ENCODE measurements around the gene PTPRJ. TPM values are rescaled to one million over a fixed set of nuclear protein-coding genes. Genes with fewer than 3 reads are reported as not detected.

The PTPRJ gene
- total and polyA plus RNA-seq, 9 of the 15 experiments (the other 6 are each of a cell fraction or from before 2014, with no cell fraction given): 0.56 to 10.7 (median 4.8) TPM

GRCh38 chr11:48055292-48056132 lies 75.2 kb downstream of the PTPRJ start (continued):
- no peak for TF ChIP-seq NELFE (IDR thresholded peaks at IDR 0.05; ENCODE audit: insufficient read depth, insufficient read length)
- TF ChIP-seq THRB (CRISPR knock-in tag; conservative IDR thresholded peaks at IDR 0.05): no peak
- no peak for TF ChIP-seq ZNF239 (CRISPR knock-in tag; IDR thresholded peaks at IDR 0.05)
- TF ChIP-seq EP300 (IDR thresholded peaks at IDR 0.05; ENCODE audit: low read length): peak; percentile 70
- no peak for TF ChIP-seq CCNT2 (IDR thresholded peaks at IDR 0.05; ENCODE audit: borderline replicate concordance, extremely low read depth, insufficient read length, low read depth, low read length)
- TF ChIP-seq HNRNPK (IDR thresholded peaks at IDR 0.05; ENCODE audit: low read depth, low read length, poor library complexity, severe bottlenecking): no peak
- TF ChIP-seq POU5F1 (IDR thresholded peaks at IDR 0.05; ENCODE audit: borderline replicate concordance, low read depth, low read length, partially characterized antibody): no peak
- TF ChIP-seq USF1 (CRISPR knock-in tag; IDR thresholded peaks at IDR 0.05): no peak
- TF ChIP-seq ZNF3 (CRISPR knock-in tag; IDR thresholded peaks at IDR 0.05): no peak
- peak in 1 of 2 experiments; percentile 55; a peak in 1 of 4 replicates for TF ChIP-seq FOXA3 (CRISPR knock-in tag; conservative IDR thresholded peaks at IDR 0.05 in 1 of 2, IDR thresholded peaks at IDR 0.05 in 1 of 2)
- TF ChIP-seq CBFB (CRISPR knock-in tag; IDR thresholded peaks at IDR 0.05): no peak
- no peak for TF ChIP-seq ELF2 (CRISPR knock-in tag; IDR thresholded peaks at IDR 0.05)
- TF ChIP-seq POLR2B (IDR thresholded peaks at IDR 0.05; ENCODE audit: low read depth, partially characterized antibody): no peak
- TF ChIP-seq CCAR2 (IDR thresholded peaks at IDR 0.05; ENCODE audit: low read depth, low read length): no peak
- TF ChIP-seq ZNF224 (CRISPR knock-in tag; IDR thresholded peaks at IDR 0.05): no peak
- no peak for TF ChIP-seq PTBP1 (IDR thresholded peaks at IDR 0.05; ENCODE audit: low read depth, low read length)
- no peak for TF ChIP-seq MAX (CRISPR knock-in tag; IDR thresholded peaks at IDR 0.05)
- no peak for TF ChIP-seq ZNF253 (CRISPR knock-in tag; conservative IDR thresholded peaks at IDR 0.05)
- TF ChIP-seq HMGXB4 (CRISPR knock-in tag; IDR thresholded peaks at IDR 0.05): no peak
- no peak for TF ChIP-seq ZC3H8 (IDR thresholded peaks at IDR 0.05)

Data from K562 (cell line).